Measurements from ENCODE around the gene SPART.

SPART gene

GRCh38 chr13:36286006-36286405 is 60.2 kb downstream of the SPART start:
- ChIA-PET CTCF (no interaction called here), POLR2A (no interaction called here)
- no peak for DNase-seq (ENCODE audit: extremely low spot score)
- TF ChIP-seq L3MBTL2 (conservative IDR thresholded peaks at IDR 0.05) = no peak
- TF ChIP-seq BHLHE40 (IDR thresholded peaks at IDR 0.05; ENCODE audit: borderline replicate concordance) = no peak
- TF ChIP-seq ARNT (IDR thresholded peaks at IDR 0.05) = no peak
- no peak for TF ChIP-seq FOXM1 (IDR thresholded peaks at IDR 0.05; ENCODE audit: borderline replicate concordance)
- no peak for TF ChIP-seq LEF1 (IDR thresholded peaks at IDR 0.05; ENCODE audit: borderline replicate concordance)
- TF ChIP-seq SP1 (IDR thresholded peaks at IDR 0.05) = no peak
- TF ChIP-seq SUZ12 (IDR thresholded peaks at IDR 0.05) = no peak
- no peak for TF ChIP-seq FOXA1 (IDR thresholded peaks at IDR 0.05)
- TF ChIP-seq HDGF (IDR thresholded peaks at IDR 0.05; ENCODE audit: borderline replicate concordance) = no peak
- TF ChIP-seq NFRKB (IDR thresholded peaks at IDR 0.05) = no peak
- TF ChIP-seq ZNF384 (IDR thresholded peaks at IDR 0.05) = no peak
- TF ChIP-seq ELF4 (IDR thresholded peaks at IDR 0.05) = no peak
- TF ChIP-seq FOXK2 (IDR thresholded peaks at IDR 0.05) = no peak
- TF ChIP-seq CTBP1 (IDR thresholded peaks at IDR 0.05; ENCODE audit: borderline replicate concordance) = no peak
- no peak for TF ChIP-seq TARDBP (IDR thresholded peaks at IDR 0.05)

- ChIA-PET POLR2A (no interaction called here), CTCF (interaction anchor here (1.0 to 1.5 kb wide), 4 partner anchors 9 to 304 kb away, joined by 3 to 5 read pairs (median 4); no protein-coding TSS in a partner anchor)
- TF ChIP-seq NFRKB (IDR thresholded peaks at IDR 0.05) = no peak
- TF ChIP-seq SUZ12 (IDR thresholded peaks at IDR 0.05) = no peak
- no peak for TF ChIP-seq TARDBP (IDR thresholded peaks at IDR 0.05)
- TF ChIP-seq, protein P1, sequence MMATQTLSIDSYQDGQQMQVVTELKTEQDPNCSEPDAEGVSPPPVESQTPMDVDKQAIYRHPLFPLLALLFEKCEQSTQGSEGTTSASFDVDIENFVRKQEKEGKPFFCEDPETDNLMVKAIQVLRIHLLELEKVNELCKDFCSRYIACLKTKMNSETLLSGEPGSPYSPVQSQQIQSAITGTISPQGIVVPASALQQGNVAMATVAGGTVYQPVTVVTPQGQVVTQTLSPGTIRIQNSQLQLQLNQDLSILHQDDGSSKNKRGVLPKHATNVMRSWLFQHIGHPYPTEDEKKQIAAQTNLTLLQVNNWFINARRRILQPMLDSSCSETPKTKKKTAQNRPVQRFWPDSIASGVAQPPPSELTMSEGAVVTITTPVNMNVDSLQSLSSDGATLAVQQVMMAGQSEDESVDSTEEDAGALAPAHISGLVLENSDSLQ (IDR thresholded peaks at IDR 0.05) = no peak
- no peak for TF ChIP-seq LEF1 (IDR thresholded peaks at IDR 0.05; ENCODE audit: borderline replicate concordance)
- TF ChIP-seq BHLHE40 (IDR thresholded peaks at IDR 0.05; ENCODE audit: borderline replicate concordance) = no peak
- no peak for TF ChIP-seq ZNF384 (IDR thresholded peaks at IDR 0.05)
- no peak for TF ChIP-seq L3MBTL2 (conservative IDR thresholded peaks at IDR 0.05)
- TF ChIP-seq HDGF (IDR thresholded peaks at IDR 0.05; ENCODE audit: borderline replicate concordance) = no peak
- TF ChIP-seq ARNT (IDR thresholded peaks at IDR 0.05) = no peak
- DNase-seq (ENCODE audit: extremely low spot score) = peak; percentile 30
Measured at GRCh38 chr13:36282821-36283432, 63.3 kb downstream of the SPART start.

- peak; percentile 36 for DNase-seq (ENCODE audit: extremely low spot score)
- TF ChIP-seq FOXM1 (IDR thresholded peaks at IDR 0.05; ENCODE audit: borderline replicate concordance) (no peak), FOXA1 (IDR thresholded peaks at IDR 0.05) (no peak), CTBP1 (IDR thresholded peaks at IDR 0.05; ENCODE audit: borderline replicate concordance) (no peak), ARNT (IDR thresholded peaks at IDR 0.05) (no peak), ZNF384 (IDR thresholded peaks at IDR 0.05) (no peak)
- ChIA-PET CTCF (interaction anchor here (0.7 to 1.6 kb wide), 3 partner anchors 296 to 757 kb away, joined by 3 to 16 read pairs (median 5); no protein-coding TSS in a partner anchor), POLR2A (no interaction called here)
Measured at GRCh38 chr13:36275190-36276002, 70.8 kb downstream of the SPART start.

DNA sequence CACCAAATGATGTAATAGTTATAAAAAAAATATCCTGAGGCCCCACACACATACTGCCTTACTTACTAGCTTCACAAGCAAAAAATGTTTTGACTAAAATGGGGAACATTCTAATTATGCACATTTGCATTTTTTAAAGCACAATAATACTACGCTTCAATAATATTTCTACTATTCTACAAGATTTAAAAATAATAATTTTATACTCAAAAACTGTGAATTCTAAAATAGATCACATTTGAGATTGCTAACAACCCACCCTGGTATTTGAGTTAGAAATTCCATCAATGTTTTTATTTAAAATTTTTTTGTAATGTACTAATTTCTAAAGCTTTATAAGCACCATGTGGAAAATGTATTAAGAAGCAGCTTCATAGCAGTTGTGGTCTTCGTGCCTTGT is 72.8 kb downstream of the SPART start:
- ChIA-PET CTCF (interaction anchor here (0.5 to 1.7 kb wide), 3 partner anchors 10 to 463 kb away, joined by 3 to 4 read pairs (median 4); no protein-coding TSS in a partner anchor), POLR2A (no interaction called here)
- TF ChIP-seq FOXK2 (IDR thresholded peaks at IDR 0.05) (no peak), LEF1 (IDR thresholded peaks at IDR 0.05; ENCODE audit: borderline replicate concordance) (no peak), ARNT (IDR thresholded peaks at IDR 0.05) (no peak), SP1 (IDR thresholded peaks at IDR 0.05) (no peak), L3MBTL2 (conservative IDR thresholded peaks at IDR 0.05) (no peak), HDGF (IDR thresholded peaks at IDR 0.05; ENCODE audit: borderline replicate concordance) (no peak), ELF4 (IDR thresholded peaks at IDR 0.05) (no peak), SUZ12 (IDR thresholded peaks at IDR 0.05) (no peak), ZNF384 (IDR thresholded peaks at IDR 0.05) (no peak), BHLHE40 (IDR thresholded peaks at IDR 0.05; ENCODE audit: borderline replicate concordance) (no peak), CTBP1 (IDR thresholded peaks at IDR 0.05; ENCODE audit: borderline replicate concordance) (no peak), NFRKB (IDR thresholded peaks at IDR 0.05) (no peak), FOXA1 (IDR thresholded peaks at IDR 0.05) (no peak), FOXM1 (IDR thresholded peaks at IDR 0.05; ENCODE audit: borderline replicate concordance) (no peak), TARDBP (IDR thresholded peaks at IDR 0.05) (no peak)
- TF ChIP-seq, protein P1 (IDR thresholded peaks at IDR 0.05) = no peak
- no peak for DNase-seq (ENCODE audit: extremely low spot score)

DNA sequence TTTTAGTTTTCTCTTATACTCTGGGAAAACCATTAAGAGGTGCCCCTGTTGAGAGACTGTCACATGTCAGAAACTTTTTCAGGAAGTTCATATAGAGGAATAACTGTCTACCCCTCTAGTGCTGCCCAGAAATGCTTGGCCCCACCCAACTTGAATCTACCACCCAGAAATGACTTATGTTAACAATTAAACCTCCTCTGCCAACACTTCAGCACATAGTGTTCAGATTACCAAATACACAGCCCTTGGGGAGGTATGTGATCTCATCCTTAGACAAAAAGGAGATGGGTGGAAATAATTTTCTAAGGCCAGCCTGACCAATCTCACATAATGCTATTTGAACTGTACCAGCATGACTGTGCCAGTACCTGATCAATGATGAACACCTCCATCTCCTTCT is 84.2 kb downstream of the SPART start:
- ChIA-PET POLR2A (no interaction called here), CTCF (no interaction called here)
- TF ChIP-seq BHLHE40 (IDR thresholded peaks at IDR 0.05; ENCODE audit: borderline replicate concordance) = no peak
- TF ChIP-seq FOXK2 (IDR thresholded peaks at IDR 0.05) = no peak
- no peak for TF ChIP-seq SUZ12 (IDR thresholded peaks at IDR 0.05)
- no peak for TF ChIP-seq FOXA1 (IDR thresholded peaks at IDR 0.05)
- TF ChIP-seq HDGF (IDR thresholded peaks at IDR 0.05; ENCODE audit: borderline replicate concordance) = no peak
- no peak for TF ChIP-seq CTBP1 (IDR thresholded peaks at IDR 0.05; ENCODE audit: borderline replicate concordance)
- TF ChIP-seq L3MBTL2 (conservative IDR thresholded peaks at IDR 0.05) = no peak
- TF ChIP-seq ELF4 (IDR thresholded peaks at IDR 0.05) = no peak
- TF ChIP-seq SP1 (IDR thresholded peaks at IDR 0.05) = no peak
- TF ChIP-seq ARNT (IDR thresholded peaks at IDR 0.05) = no peak
- TF ChIP-seq, protein P1 (IDR thresholded peaks at IDR 0.05) = no peak
- no peak for TF ChIP-seq TARDBP (IDR thresholded peaks at IDR 0.05)
- TF ChIP-seq LEF1 (IDR thresholded peaks at IDR 0.05; ENCODE audit: borderline replicate concordance) = no peak
- TF ChIP-seq NFRKB (IDR thresholded peaks at IDR 0.05) = no peak
- no peak for TF ChIP-seq FOXM1 (IDR thresholded peaks at IDR 0.05; ENCODE audit: borderline replicate concordance)
- no peak for TF ChIP-seq ZNF384 (IDR thresholded peaks at IDR 0.05)
- no peak for DNase-seq (ENCODE audit: extremely low spot score)
